ENCODE data around the gene STIM2.

STIM2 gene

DNA sequence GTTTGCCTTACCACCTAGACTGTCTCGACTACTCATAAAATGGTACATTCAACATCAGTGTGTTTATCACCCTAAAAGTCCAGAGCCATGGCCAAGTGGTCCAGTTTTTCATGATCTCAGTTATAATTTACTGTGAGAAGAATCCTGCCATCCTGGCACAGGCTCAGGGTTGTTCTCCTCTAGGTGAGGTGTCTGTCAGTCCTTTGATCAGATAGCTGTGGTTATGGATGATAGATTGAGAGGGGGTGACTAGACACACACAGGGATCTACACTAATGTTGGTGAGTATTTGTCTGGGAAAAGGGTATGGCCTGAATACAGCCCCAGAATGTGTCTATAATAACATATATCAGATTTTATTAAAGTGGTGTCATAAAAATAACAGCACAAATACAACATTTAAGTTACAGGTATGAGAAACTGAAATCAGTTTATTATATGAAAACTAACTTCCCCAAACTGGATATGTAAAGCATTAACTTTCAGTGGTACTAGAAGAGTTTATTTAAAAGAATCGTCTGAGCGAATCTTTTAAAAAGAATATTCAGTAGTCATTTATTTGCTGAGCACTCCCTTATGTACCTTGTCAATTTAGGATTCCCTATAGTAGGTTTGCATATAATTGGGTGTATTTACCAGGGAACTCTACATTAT lies 93.3 kb downstream of the STIM2 start:
- H4K8ac ChIP-seq (ENCODE audit: low read length), result no peak overlapping the region
- H3K4ac ChIP-seq (ENCODE audit: low read depth in 1 of 2, low read length in 2 of 2), result no peak overlapping the region
- no peaks in the 10 kb centered on the region for H3K4me1 ChIP-seq (ENCODE audit: control insufficient read depth, insufficient read depth, low read depth, low read length)
- H2BK12ac ChIP-seq (ENCODE audit: low read length in 2 of 2), result no peak overlapping the region
- H4K91ac ChIP-seq (ENCODE audit: low read length), result no peak overlapping the region
- H3K18ac ChIP-seq (ENCODE audit: low read depth in 1 of 2, low read length in 2 of 2), result no peak overlapping the region
- H3K36me3 ChIP-seq (ENCODE audit: control insufficient read depth in 1 of 2, insufficient read depth in 2 of 2, low read depth in 1 of 2, low read length in 2 of 2), result peaks cover 0 to 1% of the 10 kb centered on the region in 2 experiments
- no peak overlapping the region for H2AK5ac ChIP-seq (ENCODE audit: low read length, severe bottlenecking)
- no peak overlapping the region for H3K14ac ChIP-seq (ENCODE audit: low read length in 2 of 2)
- H3K79me1 ChIP-seq (replicated peaks; ENCODE audit: low read length, poor library complexity, severe bottlenecking), result peaks cover 15% of the 10 kb centered on the region
- H2BK120ac ChIP-seq (ENCODE audit: low read depth, low read length), result no peak overlapping the region
- WGBS, result 100% methylated on average over 1 of the region's 3 CpGs
- H2BK5ac ChIP-seq (ENCODE audit: low read depth, low read length, poor library complexity, severe bottlenecking), result no peak overlapping the region
- no peak for DNase-seq
- no peaks in the 10 kb centered on the region for H3K9me3 ChIP-seq (ENCODE audit: control insufficient read depth, low read length)
- no peak overlapping the region for H3K4me3 ChIP-seq (ENCODE audit: insufficient read depth in 1 of 2, low read depth in 1 of 2, low read length in 2 of 2)
- H2AFZ ChIP-seq (ENCODE audit: low read depth, low read length), result no peak overlapping the region
- H3K23ac ChIP-seq (ENCODE audit: low read length in 2 of 2), result no peak overlapping the region
- no peak overlapping the region for H3K4me2 ChIP-seq (ENCODE audit: low read length, poor library complexity, severe bottlenecking)
- no peak overlapping the region for H3K9ac ChIP-seq (ENCODE audit: low read length)
- no peaks in the 10 kb centered on the region for H3K27me3 ChIP-seq (ENCODE audit: control insufficient read depth in 1 of 2, insufficient read depth in 1 of 2, low read length in 2 of 2)
- H2BK15ac ChIP-seq (ENCODE audit: low read depth, poor library complexity, severe bottlenecking), result no peak overlapping the region
- H3K27ac ChIP-seq (ENCODE audit: low read length, poor library complexity, severe bottlenecking), result no peak overlapping the region

DNA sequence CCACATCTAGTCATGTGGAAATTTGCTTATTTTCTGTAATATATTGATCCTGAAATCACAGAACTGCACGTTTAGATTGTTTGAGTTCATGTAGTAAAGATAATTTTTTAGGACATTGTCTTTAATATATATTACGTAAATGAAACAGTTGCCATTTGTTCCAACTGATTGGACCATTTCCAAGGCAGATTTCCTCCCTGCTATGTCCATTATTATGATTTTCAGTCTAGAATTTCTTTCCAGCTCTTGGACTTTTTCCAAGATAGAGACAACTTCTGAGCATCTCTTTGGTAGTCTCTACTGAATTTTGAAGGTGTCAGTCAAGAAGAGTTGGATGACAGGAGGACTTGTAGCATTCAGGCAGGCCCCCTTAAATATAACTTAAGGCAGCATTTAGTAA lies 94.6 kb downstream of the STIM2 start:
- Histone ChIP-seq H3K4ac (ENCODE audit: low read depth in 1 of 2, low read length in 2 of 2) (no peak overlapping the region), H3K27ac (ENCODE audit: low read length, poor library complexity, severe bottlenecking) (no peak overlapping the region), H3K18ac (ENCODE audit: low read depth in 1 of 2, low read length in 2 of 2) (no peak overlapping the region), H3K4me2 (ENCODE audit: low read length, poor library complexity, severe bottlenecking) (no peak overlapping the region), H4K91ac (ENCODE audit: low read length) (no peak overlapping the region), H2BK15ac (ENCODE audit: low read depth, poor library complexity, severe bottlenecking) (no peak overlapping the region), H3K9ac (ENCODE audit: low read length) (no peak overlapping the region), H2AK5ac (ENCODE audit: low read length, severe bottlenecking) (no peak overlapping the region), H3K36me3 (ENCODE audit: control insufficient read depth in 1 of 2, insufficient read depth in 2 of 2, low read depth in 1 of 2, low read length in 2 of 2) (peaks cover 0 to 10% of the 10 kb centered on the region in 2 experiments), H3K23ac (ENCODE audit: low read length in 2 of 2) (no peak overlapping the region), H3K79me1 (replicated peaks; ENCODE audit: low read length, poor library complexity, severe bottlenecking) (peaks cover 14% of the 10 kb centered on the region), H2BK120ac (ENCODE audit: low read depth, low read length) (no peak overlapping the region), H3K27me3 (ENCODE audit: control insufficient read depth in 1 of 2, insufficient read depth in 1 of 2, low read length in 2 of 2) (no peaks in the 10 kb centered on the region), H2BK12ac (ENCODE audit: low read length in 2 of 2) (no peak overlapping the region), H2BK5ac (ENCODE audit: low read depth, low read length, poor library complexity, severe bottlenecking) (no peak overlapping the region), H3K4me3 (ENCODE audit: insufficient read depth in 1 of 2, low read depth in 1 of 2, low read length in 2 of 2) (no peak overlapping the region), H3K14ac (ENCODE audit: low read length in 2 of 2) (no peak overlapping the region), H3K4me1 (ENCODE audit: control insufficient read depth, insufficient read depth, low read depth, low read length) (no peaks in the 10 kb centered on the region), H4K8ac (ENCODE audit: low read length) (no peak overlapping the region), H3K9me3 (ENCODE audit: control insufficient read depth, low read length) (no peaks in the 10 kb centered on the region), H2AFZ (ENCODE audit: low read depth, low read length) (no peak overlapping the region)
- no peak for DNase-seq
- no CpG with 5 or more reads among the region's 2 CpGs for WGBS

DNA sequence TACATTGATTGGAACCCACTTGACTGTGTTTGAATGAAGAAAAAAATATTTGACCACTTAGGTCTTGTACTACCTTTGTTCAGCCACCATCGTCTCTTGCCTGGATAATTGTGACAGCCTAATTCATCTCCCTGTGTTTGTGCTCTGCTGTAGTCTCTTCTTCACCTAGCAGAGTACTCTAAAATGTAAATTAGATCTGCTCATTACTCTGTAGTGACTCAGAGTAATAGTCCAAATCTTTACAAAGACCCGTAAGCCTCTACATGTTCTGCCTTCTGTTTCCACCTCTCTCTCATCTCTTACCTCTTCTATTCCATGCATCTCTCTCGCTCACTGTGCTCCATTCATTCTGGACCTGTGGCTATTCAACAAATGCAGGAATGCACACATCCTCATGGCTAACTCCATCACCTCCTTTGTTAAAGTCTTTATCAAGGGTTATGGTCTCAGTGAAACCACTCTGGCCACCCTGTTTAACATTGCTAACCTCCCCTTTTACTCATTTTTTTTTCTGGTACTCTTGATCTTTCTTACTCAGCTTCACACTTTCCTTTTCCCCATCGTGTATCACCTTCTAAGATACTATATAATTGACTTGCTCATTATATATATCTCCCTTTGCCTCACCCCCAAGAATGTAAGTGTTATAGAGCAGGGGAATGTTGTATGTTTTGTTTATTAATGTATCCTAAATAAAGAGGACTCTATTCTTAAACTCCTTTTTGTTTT lies 98.4 kb downstream of the STIM2 start:
- H2BK120ac ChIP-seq (ENCODE audit: low read depth, low read length), result no peak overlapping the region
- peaks cover 0 to 10% of the 10 kb centered on the region in 2 experiments for H3K36me3 ChIP-seq (ENCODE audit: control insufficient read depth in 1 of 2, insufficient read depth in 2 of 2, low read depth in 1 of 2, low read length in 2 of 2)
- H3K4me2 ChIP-seq (ENCODE audit: low read length, poor library complexity, severe bottlenecking), result no peak overlapping the region
- H3K27me3 ChIP-seq (ENCODE audit: control insufficient read depth in 1 of 2, insufficient read depth in 1 of 2, low read length in 2 of 2), result no peaks in the 10 kb centered on the region
- no peak overlapping the region for H2BK15ac ChIP-seq (ENCODE audit: low read depth, poor library complexity, severe bottlenecking)
- no peak overlapping the region for H2AK5ac ChIP-seq (ENCODE audit: low read length, severe bottlenecking)
- H4K91ac ChIP-seq (ENCODE audit: low read length), result no peak overlapping the region
- no peak overlapping the region for H3K27ac ChIP-seq (ENCODE audit: low read length, poor library complexity, severe bottlenecking)
- no peaks in the 10 kb centered on the region for H3K4me1 ChIP-seq (ENCODE audit: control insufficient read depth, insufficient read depth, low read depth, low read length)
- no peak for DNase-seq
- WGBS, result 85% methylated on average over 3 of the region's 4 CpGs
- no peak overlapping the region for H3K4me3 ChIP-seq (ENCODE audit: insufficient read depth in 1 of 2, low read depth in 1 of 2, low read length in 2 of 2)
- no peak overlapping the region for H4K8ac ChIP-seq (ENCODE audit: low read length)
- no peak overlapping the region for H3K14ac ChIP-seq (ENCODE audit: low read length in 2 of 2)
- no peak overlapping the region for H2BK12ac ChIP-seq (ENCODE audit: low read length in 2 of 2)
- no peak overlapping the region for H3K4ac ChIP-seq (ENCODE audit: low read depth in 1 of 2, low read length in 2 of 2)
- H3K18ac ChIP-seq (ENCODE audit: low read depth in 1 of 2, low read length in 2 of 2), result no peak overlapping the region
- no peaks in the 10 kb centered on the region for H3K9me3 ChIP-seq (ENCODE audit: control insufficient read depth, low read length)
- no peak overlapping the region for H2BK5ac ChIP-seq (ENCODE audit: low read depth, low read length, poor library complexity, severe bottlenecking)
- H3K79me1 ChIP-seq (replicated peaks; ENCODE audit: low read length, poor library complexity, severe bottlenecking), result peaks cover 6% of the 10 kb centered on the region
- no peak overlapping the region for H2AFZ ChIP-seq (ENCODE audit: low read depth, low read length)
- no peak overlapping the region for H3K9ac ChIP-seq (ENCODE audit: low read length)
- no peak overlapping the region for H3K23ac ChIP-seq (ENCODE audit: low read length in 2 of 2)

DNA sequence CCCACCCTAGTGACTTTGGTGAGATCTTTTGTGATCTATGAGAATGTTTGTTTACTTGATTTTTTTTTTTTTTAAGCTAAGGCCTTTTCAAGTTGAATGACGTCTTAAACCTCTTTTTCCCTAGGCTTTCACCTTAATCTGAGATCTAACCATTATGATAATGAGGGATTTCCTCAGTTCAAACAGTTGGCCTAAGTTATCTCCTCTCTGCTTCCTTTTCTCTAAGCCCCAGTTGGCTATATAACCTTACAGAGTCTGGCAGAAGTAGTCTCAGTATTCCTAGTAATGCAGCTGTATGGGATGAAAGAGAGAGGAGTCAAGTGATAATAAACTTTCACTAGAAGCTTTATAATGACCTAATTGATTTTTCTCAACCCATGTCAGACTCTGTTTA lies 99.0 kb downstream of the STIM2 start:
- Histone ChIP-seq H2BK15ac (ENCODE audit: low read depth, poor library complexity, severe bottlenecking) (no peak overlapping the region), H3K4me3 (ENCODE audit: insufficient read depth in 1 of 2, low read depth in 1 of 2, low read length in 2 of 2) (no peak overlapping the region), H3K27me3 (ENCODE audit: control insufficient read depth in 1 of 2, insufficient read depth in 1 of 2, low read length in 2 of 2) (no peaks in the 10 kb centered on the region), H3K18ac (ENCODE audit: low read depth in 1 of 2, low read length in 2 of 2) (no peak overlapping the region), H3K14ac (ENCODE audit: low read length in 2 of 2) (no peak overlapping the region), H3K4ac (ENCODE audit: low read depth in 1 of 2, low read length in 2 of 2) (no peak overlapping the region), H4K8ac (ENCODE audit: low read length) (no peak overlapping the region), H3K36me3 (ENCODE audit: control insufficient read depth in 1 of 2, insufficient read depth in 2 of 2, low read depth in 1 of 2, low read length in 2 of 2) (peaks cover 0 to 10% of the 10 kb centered on the region in 2 experiments), H3K9me3 (ENCODE audit: control insufficient read depth, low read length) (no peaks in the 10 kb centered on the region), H2BK5ac (ENCODE audit: low read depth, low read length, poor library complexity, severe bottlenecking) (no peak overlapping the region), H3K79me1 (replicated peaks; ENCODE audit: low read length, poor library complexity, severe bottlenecking) (peaks cover 6% of the 10 kb centered on the region), H3K27ac (ENCODE audit: low read length, poor library complexity, severe bottlenecking) (no peak overlapping the region), H3K9ac (ENCODE audit: low read length) (no peak overlapping the region), H3K4me2 (ENCODE audit: low read length, poor library complexity, severe bottlenecking) (no peak overlapping the region), H2AK5ac (ENCODE audit: low read length, severe bottlenecking) (no peak overlapping the region), H3K4me1 (ENCODE audit: control insufficient read depth, insufficient read depth, low read depth, low read length) (no peaks in the 10 kb centered on the region), H2AFZ (ENCODE audit: low read depth, low read length) (no peak overlapping the region), H2BK120ac (ENCODE audit: low read depth, low read length) (no peak overlapping the region), H4K91ac (ENCODE audit: low read length) (no peak overlapping the region), H2BK12ac (ENCODE audit: low read length in 2 of 2) (no peak overlapping the region), H3K23ac (ENCODE audit: low read length in 2 of 2) (no peak overlapping the region)
- no CpG with 5 or more reads among the region's 1 CpG for WGBS
- peak; percentile 13 for DNase-seq

Data from mesenchymal stem cell (in vitro differentiated cells and primary cell).